Endothelial cell of umbilical vein (primary cell): ENCODE results near the gene RAP1GAP2. TPM values are rescaled to one million over a fixed set of nuclear protein-coding genes. Genes with fewer than 3 reads are reported as not detected.

Experiments used
- BruUV-seq: library from RNA; stranded (reverse); fragments of 400-500 nt; replicated peaks from 2 replicates; lab custom pipeline; 2021; lab: Mats Ljungman, UMichigan
- CTCF ChIA-PET: fragments of 300-600, 350-600 bp; sonication (Branson Sonifier 250); formaldehyde crosslinking; loops from one replicate; lab custom pipeline; 2021; ENCODE audit warnings: antibody characterized with exemption, inconsistent platforms; lab: Charles Lee
- POLR2A ChIA-PET: fragments of 300-600, 350-600 bp; sonication (Branson Sonifier 250); formaldehyde crosslinking; loops from one replicate; lab custom pipeline; 2021; ENCODE audit warnings: antibody characterized with exemption, inconsistent platforms; lab: Charles Lee
- DNase-seq: peaks from one replicate; pipeline ENCODE4 v3.0.0-alpha.2; 2011; ENCODE audit warnings: low read depth, low spot score
- FAIRE-seq: peaks from 2 replicates; lab custom pipeline; 2011; peaks lifted over from hg19 to GRCh38; lab: Jason Lieb, UNC
- H2AFZ ChIP-seq: 2 replicates; pipeline ENCODE4 v1.6.0; 2012; ENCODE audit warnings: low read depth, low read length, control low read depth, inconsistent platforms
- H3K27ac ChIP-seq: 2 replicates; pipeline ENCODE4 v1.5.1; 2011; ENCODE audit warnings: low read depth, mild to moderate bottlenecking, control low read depth, low read length, moderate library complexity; ENCODE audit not compliant: insufficient read depth
- H3K27me3 ChIP-seq, 2 experiments: 2 replicates each; pipeline versions ENCODE4 v1.6.0 to v1.6.1; 2011; ENCODE audit warnings: low read length in 2 of 2, mixed read lengths in 1 of 2; ENCODE audit not compliant: control insufficient read depth in 2 of 2, insufficient read depth in 2 of 2
- H3K36me3 ChIP-seq, 2 experiments: 2 replicates in 1 of 2; 3 replicates in 1 of 2; pipeline ENCODE4 v1.5.1; 2011; ENCODE audit warnings: low read length in 2 of 2, mild to moderate bottlenecking in 1 of 2, moderate library complexity in 1 of 2; ENCODE audit not compliant: control insufficient read depth in 2 of 2, insufficient read depth in 2 of 2; ENCODE audit errors: extremely low read depth in 1 of 2
- H3K4me1 ChIP-seq: 3 replicates; pipeline ENCODE4 v1.5.1; 2011; ENCODE audit warnings: mild to moderate bottlenecking, low read length; ENCODE audit not compliant: control insufficient read depth, insufficient read depth; ENCODE audit errors: extremely low read depth
- H3K4me2 ChIP-seq: 2 replicates; pipeline ENCODE4 v1.6.1; 2011; ENCODE audit warnings: low read length, control low read depth, mixed read lengths; ENCODE audit not compliant: insufficient read depth
- H3K4me3 ChIP-seq, 3 experiments: fragments of 200-600 bp in 1 of 3; sonication (generic), shearing (Covaris generic) in 1 of 3; replicated peaks in 1 of 3; 2 replicates each; pipeline ENCODE4 v1.5.1; 2011 to 2016; ENCODE audit warnings: control low read depth in 3 of 3, low read length in 3 of 3, mild to moderate bottlenecking in 2 of 3, inconsistent platforms in 1 of 3, low read depth in 1 of 3, moderate library complexity in 1 of 3; ENCODE audit not compliant: insufficient read depth in 1 of 3
- H3K79me2 ChIP-seq: 2 replicates; pipeline ENCODE4 v1.6.0; 2012; ENCODE audit warnings: low read length, inconsistent platforms; ENCODE audit not compliant: control insufficient read depth, insufficient read depth
- H3K9ac ChIP-seq: replicated peaks from 2 replicates; pipeline ENCODE3; 2011; ENCODE audit warnings: low read length, control low read depth; ENCODE audit not compliant: insufficient read depth; ENCODE audit errors: extremely low read depth
- H3K9me1 ChIP-seq: replicated peaks from 3 replicates; pipeline ENCODE4 v1.6.0; 2011; ENCODE audit warnings: mild to moderate bottlenecking, low read length; ENCODE audit not compliant: control insufficient read depth, insufficient read depth; ENCODE audit errors: extremely low read depth
- H3K9me3 ChIP-seq: replicated peaks from 2 replicates; pipeline ENCODE4 v1.5.1; 2012; ENCODE audit warnings: low read length, inconsistent platforms; ENCODE audit not compliant: control insufficient read depth, insufficient read depth
- H4K20me1 ChIP-seq: replicated peaks from 2 replicates; pipeline ENCODE3; 2011; ENCODE audit warnings: mild to moderate bottlenecking, low read length; ENCODE audit not compliant: control insufficient read depth, insufficient read depth; ENCODE audit errors: extremely low read depth
- CTCF ChIP-seq, 2 donors: IDR thresholded peaks; 1 replicate in 1 of 2; 2 replicates in 1 of 2; pipeline ENCODE4 v1.5.1; 2011; ENCODE audit warnings: low read length in 2 of 2, mild to moderate bottlenecking in 2 of 2, moderate library complexity in 2 of 2, control low read depth in 1 of 2, inconsistent platforms in 1 of 2, low read depth in 1 of 2; ENCODE audit not compliant: insufficient read depth in 1 of 2; ENCODE audit errors: extremely low read depth in 1 of 2
- EZH2 ChIP-seq: IDR thresholded peaks from 2 replicates; pipeline ENCODE4 v1.6.1; 2012; ENCODE audit warnings: borderline replicate concordance, low read depth, mild to moderate bottlenecking, moderate library complexity, low read length, inconsistent platforms; ENCODE audit not compliant: severe bottlenecking
- FOS ChIP-seq: IDR thresholded peaks from 2 replicates; pipeline ENCODE4 v1.6.1; 2011; ENCODE audit warnings: mild to moderate bottlenecking, low read length, moderate library complexity, borderline replicate concordance; ENCODE audit not compliant: insufficient read depth
- GATA2 ChIP-seq: IDR thresholded peaks from 2 replicates; pipeline ENCODE4 v1.7.0; 2011; ENCODE audit warnings: low read depth, mild to moderate bottlenecking, moderate library complexity, mixed read lengths, low read length; ENCODE audit not compliant: insufficient read length, insufficient read depth
- MAX ChIP-seq: IDR thresholded peaks from 2 replicates; pipeline ENCODE4 v1.6.1; 2011; ENCODE audit not compliant: insufficient read depth, insufficient read length
- POLR2A ChIP-seq: IDR thresholded peaks from 2 replicates; pipeline ENCODE4 v1.6.1; 2012; ENCODE audit warnings: low read depth, mild to moderate bottlenecking, control low read depth, low read length
- POLR2AphosphoS5 ChIP-seq: IDR thresholded peaks from 2 replicates; pipeline ENCODE4 v1.6.1; 2012; ENCODE audit warnings: low read depth, mild to moderate bottlenecking, control low read depth, low read length, moderate library complexity; ENCODE audit not compliant: insufficient read depth
- dilution Hi-C: fragments of 300-500 bp; cut with MboI; formaldehyde crosslinking; loops from one replicate; pipeline ENCODE4 v1.15.0; 2019; ENCODE audit warnings: low sequenced_read_pairs; ENCODE audit not compliant: extremely low pct_ligation_motif_present
- intact Hi-C: fragments of 100-400 bp; cut with micrococcal nuclease; formaldehyde crosslinking; loops from one replicate; pipeline ENCODE4 v1.10.0; 2022
- polyA plus RNA-seq, 4 experiments: library from polyadenylated mRNA; depleted of rRNA in 3 of 4; stranded (reverse) in 3 of 4; unstranded in 1 of 4; fragments of >200 nt; gene quantifications; 2 replicates each; pipeline versions ENCODE4 v1.2.1 to v1.2.3, GENCODE V29; 2011 to 2012; ENCODE audit warnings: missing spikeins in 1 of 4
- total RNA-seq: library from RNA; stranded (reverse); gene quantifications from 2 replicates; pipeline ENCODE4 v1.2.3, GENCODE V29; 2021

RAP1GAP2 gene
- total and polyA plus RNA-seq, 2 donors (not counting 3 experiments of a cell fraction or from before 2014, with no cell fraction given) = 1.4 to 3.6 TPM

- no peaks in the 10 kb centered on the region for H3K9me1 ChIP-seq
- H3K27me3 ChIP-seq = peaks cover 0 to 2% of the 10 kb centered on the region in 2 experiments
- no peak overlapping the region for H3K4me3 ChIP-seq
- H4K20me1 ChIP-seq = no peaks in the 10 kb centered on the region
- H3K36me3 ChIP-seq = no peaks in the 10 kb centered on the region
- intact Hi-C loops (no loop called here), dilution Hi-C loops (no loop called here)
- no peak for DNase-seq
- H3K9ac ChIP-seq = no peak overlapping the region
- H3K27ac ChIP-seq = no peak overlapping the region
- ChIA-PET POLR2A (no interaction called here), CTCF (interaction anchor here (1.2 to 1.8 kb wide), 3 partner anchors 10 to 168 kb away, joined by 3 to 6 read pairs (median 3); no protein-coding TSS in a partner anchor)
- no peaks in the 10 kb centered on the region for H3K9me3 ChIP-seq
- H3K4me2 ChIP-seq = no peak overlapping the region
- TF ChIP-seq MAX (no peak), FOS (no peak), GATA2 (no peak), EZH2 (no peak), POLR2A (no peak), CTCF (IDR thresholded peaks at IDR 0.05; ENCODE audit: extremely low read depth in 1 of 2, insufficient read depth in 1 of 2, low read depth in 1 of 2, low read length in 2 of 2) (no peak), POLR2AphosphoS5 (no peak)
- no TSS peak for BruUV-seq
- no peaks in the 10 kb centered on the region for H3K4me1 ChIP-seq
- FAIRE-seq = no peak
- no peaks in the 10 kb centered on the region for H3K79me2 ChIP-seq
- no peak overlapping the region for H2AFZ ChIP-seq
Observed at GRCh38 chr17:2844416-2844815, 48.2 kb downstream of the RAP1GAP2 start.
